CD4-positive, alpha-beta memory T cell (primary cell): ENCODE measurements around the gene TPM1. TPM values are rescaled to one million over a fixed set of nuclear protein-coding genes. Genes with fewer than 3 reads are reported as not detected.

Experiments
- CTCF ChIA-PET: fragments of 350-600 bp; sonication (Branson Sonifier 250); formaldehyde crosslinking; loops from one replicate; lab custom pipeline; 2021; ENCODE audit warnings: inconsistent platforms; ENCODE audit not compliant: partially characterized antibody; lab: Charles Lee
- POLR2A ChIA-PET: fragments of 350-600 bp; sonication (Branson Sonifier 250); formaldehyde crosslinking; loops from one replicate; lab custom pipeline; 2021; ENCODE audit not compliant: partially characterized antibody; lab: Charles Lee
- DNase-seq, 5 donors: peaks; one replicate each; pipeline versions ENCODE4 v3.0.0 to v3.0.0-alpha.2; 2020 to 2022; ENCODE audit warnings: mixed read lengths in 1 of 5
- H3K27ac ChIP-seq: one replicate; pipeline ENCODE4 v1.7.0; 2013; ENCODE audit warnings: low read depth, low read length
- H3K27me3 ChIP-seq: 2 replicates; pipeline ENCODE4 v1.7.0; 2013; ENCODE audit warnings: mild to moderate bottlenecking, low read length, moderate library complexity; ENCODE audit not compliant: insufficient read depth
- H3K36me3 ChIP-seq: 2 replicates; pipeline ENCODE4 v1.7.0; 2013; ENCODE audit warnings: mild to moderate bottlenecking, low read length, moderate library complexity; ENCODE audit not compliant: insufficient read depth
- H3K4me1 ChIP-seq: 2 replicates; pipeline ENCODE4 v1.7.0; 2013; ENCODE audit warnings: mild to moderate bottlenecking, low read length, moderate library complexity; ENCODE audit not compliant: insufficient read depth
- H3K4me3 ChIP-seq, 2 donors: one replicate each; pipeline ENCODE4 v1.7.0; 2013; ENCODE audit warnings: low read length in 2 of 2, mild to moderate bottlenecking in 1 of 2
- H3K9me3 ChIP-seq, 2 donors: one replicate each; pipeline ENCODE4 v1.7.0; 2013; ENCODE audit warnings: low read length in 2 of 2, control low read depth in 1 of 2; ENCODE audit not compliant: control insufficient read depth in 1 of 2
- H3K27ac Mint-ChIP-seq, 7 donors: one replicate each; pipeline ENCODE4 v1.8.0; 2020 to 2021; ENCODE audit warnings: mixed read lengths in 7 of 7, mild to moderate bottlenecking in 6 of 7, inconsistent platforms in 3 of 7, moderate library complexity in 3 of 7
- H3K27me3 Mint-ChIP-seq, 2 donors: one replicate each; pipeline ENCODE4 v1.8.0; 2020 to 2021; ENCODE audit warnings: mixed read lengths in 2 of 2
- H3K36me3 Mint-ChIP-seq, 2 donors: one replicate each; pipeline ENCODE4 v1.8.0; 2020 to 2021; ENCODE audit warnings: mixed read lengths in 2 of 2, inconsistent platforms in 1 of 2, mild to moderate bottlenecking in 1 of 2
- H3K4me1 Mint-ChIP-seq, 4 donors: one replicate each; pipeline ENCODE4 v1.8.0; 2020 to 2021; ENCODE audit warnings: mixed read lengths in 4 of 4, mild to moderate bottlenecking in 1 of 4
- H3K4me3 Mint-ChIP-seq, 8 donors: one replicate each; pipeline ENCODE4 v1.8.0; 2020 to 2021; ENCODE audit warnings: mixed read lengths in 8 of 8, mild to moderate bottlenecking in 7 of 8, moderate library complexity in 6 of 8, inconsistent platforms in 3 of 8
- H3K9me3 Mint-ChIP-seq, 8 donors: one replicate each; pipeline ENCODE4 v1.8.0; 2020 to 2021; ENCODE audit warnings: mixed read lengths in 8 of 8, mild to moderate bottlenecking in 5 of 8, inconsistent platforms in 3 of 8, moderate library complexity in 1 of 8
- intact Hi-C: fragments of 100-400 bp; cut with micrococcal nuclease; formaldehyde crosslinking; loops from one replicate; pipeline ENCODE4 v1.15.1; 2023
- polyA plus RNA-seq, 2 donors: library from polyadenylated mRNA; unstranded; fragments of 300-500 nt; fragmentation: Illumina TruSeq; gene quantifications; one replicate each; pipeline ENCODE4 v1.2.3, GENCODE V29; 2021
- total RNA-seq, 2 experiments: library from RNA; stranded (reverse); gene quantifications; one replicate each; pipeline ENCODE4 v1.2.3, GENCODE V29; 2021

Gene TPM1
- total and polyA plus RNA-seq, 4 experiments from 2014 or later, result 8.5 to 29.4 (median 18.4) TPM

DNA sequence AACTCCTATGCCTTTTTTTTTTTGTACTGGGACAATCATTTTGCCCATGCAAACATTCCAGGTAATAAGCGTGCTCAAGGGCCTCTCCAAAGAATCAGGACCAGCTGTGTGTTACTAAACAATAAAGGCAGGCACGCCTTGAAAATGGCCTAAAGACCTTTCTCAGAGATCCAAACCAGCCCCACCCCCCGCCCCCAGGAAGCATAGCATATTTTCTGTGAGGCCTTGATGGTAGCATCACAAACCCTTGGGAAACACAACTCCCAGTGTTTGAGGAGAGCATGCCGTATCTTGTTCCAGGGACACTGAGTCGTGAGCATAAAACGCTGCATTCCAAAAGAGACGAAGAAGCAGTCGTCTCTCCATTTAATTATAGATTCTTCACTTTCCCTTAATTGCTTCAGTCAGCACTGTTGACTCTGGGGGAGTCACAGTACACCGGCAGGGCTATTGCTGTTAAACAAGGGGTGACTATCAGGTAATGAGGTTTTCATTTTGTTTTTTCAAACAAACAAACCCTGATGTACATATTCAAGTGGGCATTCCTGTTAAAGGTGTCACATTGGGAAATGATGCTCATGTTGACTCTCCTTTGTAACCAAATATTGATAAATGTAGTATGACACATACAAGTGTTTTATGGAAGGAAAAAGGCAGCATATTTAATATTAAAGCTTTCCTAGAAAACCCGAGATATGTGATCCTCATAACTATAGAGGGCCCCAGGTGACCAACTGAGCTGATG is 4.4 kb upstream of the TPM1 start:
- Histone ChIP-seq H3K36me3 (no peaks in the 10 kb centered on the region), H3K4me3 (no peak overlapping the region), H3K9me3 (no peaks in the 10 kb centered on the region), H3K27ac (no peak overlapping the region), H3K27me3 (peaks cover 22% of the 10 kb centered on the region), H3K4me1 (peaks cover 4% of the 10 kb centered on the region)
- Mint-ChIP-seq H3K4me1 (peaks cover 2 to 10% (median 3%) of the 10 kb centered on the region in 4 donors), H3K9me3 (no peaks in the 10 kb centered on the region), H3K27ac (no peak overlapping the region), H3K36me3 (no peaks in the 10 kb centered on the region), H3K4me3 (no peak overlapping the region), H3K27me3 (peaks cover 15 to 26% of the 10 kb centered on the region in 2 donors)
- no peak for DNase-seq
- CTCF ChIA-PET, result interaction anchor here (4.1 kb wide), 1 partner anchor 10 kb away, joined by 26 read pairs; no protein-coding TSS in a partner anchor
- POLR2A ChIA-PET, result no interaction called here
- intact Hi-C loops, result no loop called here

DNA sequence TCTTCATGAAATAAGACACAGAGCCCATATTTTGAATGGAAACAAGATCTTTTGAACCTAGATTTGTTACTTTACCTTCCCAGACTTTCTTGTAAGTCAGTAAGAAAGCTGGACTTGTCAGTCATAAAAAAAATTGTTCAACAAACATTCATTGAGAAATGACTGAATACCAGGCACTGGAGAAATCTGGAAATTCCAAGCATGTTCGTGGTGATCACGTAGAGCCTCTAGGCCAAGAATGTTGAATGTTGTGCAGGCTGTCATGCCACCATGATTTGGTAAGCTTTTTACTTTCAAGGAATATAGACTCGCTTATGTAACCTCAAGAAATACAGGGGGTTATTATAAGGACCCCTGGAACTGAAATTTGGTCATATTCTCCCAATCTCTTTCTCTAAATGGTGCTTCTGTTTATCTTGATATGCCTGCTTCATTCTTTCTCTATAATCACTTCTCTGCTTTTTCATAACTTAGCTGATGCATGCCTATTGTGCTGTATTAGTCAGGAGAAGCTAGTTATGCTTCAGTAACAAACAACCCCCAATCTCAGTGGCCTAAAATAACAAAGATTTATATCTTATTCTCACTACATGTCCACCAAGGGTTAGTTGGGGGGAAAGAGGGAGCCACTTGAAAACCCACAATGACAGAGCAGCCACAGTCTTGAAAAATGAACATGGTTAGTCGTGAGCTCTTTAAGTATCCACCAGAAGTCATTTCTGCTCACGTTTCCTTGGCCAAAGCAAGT is 3.4 kb upstream of the TPM1 start:
- ChIA-PET POLR2A (no interaction called here), CTCF (interaction anchor here (4.1 kb wide), 1 partner anchor 9 kb away, joined by 26 read pairs; no protein-coding TSS in a partner anchor)
- H3K9me3 Mint-ChIP-seq, result no peaks in the 10 kb centered on the region
- H3K27me3 Mint-ChIP-seq, result peaks cover 17 to 30% of the 10 kb centered on the region in 2 donors
- intact Hi-C loops, result no loop called here
- peaks cover 30% of the 10 kb centered on the region for H3K27me3 ChIP-seq
- peaks cover 12% of the 10 kb centered on the region for H3K4me1 ChIP-seq
- H3K36me3 ChIP-seq, result no peaks in the 10 kb centered on the region
- no peak overlapping the region for H3K4me3 Mint-ChIP-seq
- no peak for DNase-seq
- H3K4me3 ChIP-seq, result no peak overlapping the region
- no peaks in the 10 kb centered on the region for H3K36me3 Mint-ChIP-seq
- no peaks in the 10 kb centered on the region for H3K9me3 ChIP-seq
- peaks cover 4 to 15% (median 7%) of the 10 kb centered on the region in 4 donors for H3K4me1 Mint-ChIP-seq
- H3K27ac Mint-ChIP-seq, result no peak overlapping the region
- no peak overlapping the region for H3K27ac ChIP-seq

GRCh38 chr15:63039811-63040210 is 2.7 kb upstream of the TPM1 start:
- Mint-ChIP-seq H3K27me3 (peaks cover 22 to 36% of the 10 kb centered on the region in 2 donors), H3K27ac (no peak overlapping the region), H3K36me3 (no peaks in the 10 kb centered on the region), H3K4me1 (peaks cover 4 to 19% (median 11%) of the 10 kb centered on the region in 4 donors), H3K4me3 (no peak overlapping the region), H3K9me3 (no peaks in the 10 kb centered on the region)
- Histone ChIP-seq H3K4me3 (no peak overlapping the region), H3K27me3 (peaks cover 37% of the 10 kb centered on the region), H3K27ac (no peak overlapping the region), H3K4me1 (peaks cover 14% of the 10 kb centered on the region), H3K9me3 (no peaks in the 10 kb centered on the region), H3K36me3 (no peaks in the 10 kb centered on the region)
- ChIA-PET POLR2A (no interaction called here), CTCF (interaction anchor here (4.1 kb wide), 1 partner anchor 8 kb away, joined by 26 read pairs; no protein-coding TSS in a partner anchor)
- intact Hi-C loops, result no loop called here
- no peak for DNase-seq

DNA sequence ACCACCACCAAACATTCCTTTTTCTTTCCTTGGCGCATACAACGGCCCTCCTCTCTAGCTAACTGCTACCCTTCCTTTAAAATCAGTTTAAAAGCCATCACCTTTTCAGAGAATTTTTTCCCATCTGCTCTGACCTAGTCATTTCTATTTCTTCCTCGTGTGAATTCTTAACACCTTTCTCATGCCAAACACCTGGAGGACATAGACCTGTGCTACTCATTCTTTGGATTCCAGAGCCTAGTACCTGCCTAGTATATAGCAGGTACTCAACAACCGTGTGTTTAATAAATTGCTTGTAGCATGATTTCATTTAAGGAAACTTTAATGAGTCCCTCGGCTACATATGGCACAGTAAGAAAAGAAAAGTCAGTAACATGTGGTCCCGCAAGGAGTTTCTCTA is 2.0 kb upstream of the TPM1 start:
- no peak overlapping the region for H3K27ac Mint-ChIP-seq
- Histone ChIP-seq H3K27me3 (peaks cover 42% of the 10 kb centered on the region), H3K36me3 (no peaks in the 10 kb centered on the region), H3K9me3 (no peaks in the 10 kb centered on the region), H3K4me1 (peaks cover 14% of the 10 kb centered on the region), H3K4me3 (no peak overlapping the region), H3K27ac (no peak overlapping the region)
- ChIA-PET POLR2A (no interaction called here), CTCF (interaction anchor here (4.1 kb wide), 1 partner anchor 8 kb away, joined by 26 read pairs; no protein-coding TSS in a partner anchor)
- H3K36me3 Mint-ChIP-seq, result no peaks in the 10 kb centered on the region
- H3K9me3 Mint-ChIP-seq, result no peaks in the 10 kb centered on the region
- DNase-seq, result no peak
- peaks cover 29 to 39% of the 10 kb centered on the region in 2 donors for H3K27me3 Mint-ChIP-seq
- peaks cover 4 to 19% (median 11%) of the 10 kb centered on the region in 4 donors for H3K4me1 Mint-ChIP-seq
- no peak overlapping the region for H3K4me3 Mint-ChIP-seq
- intact Hi-C loops, result no loop called here

GRCh38 chr15:63040954-63041353 is 1.6 kb upstream of the TPM1 start:
- no peaks in the 10 kb centered on the region for H3K9me3 ChIP-seq
- peak overlapping the region in 1 of 8 donors; percentile 13 for H3K4me3 Mint-ChIP-seq
- H3K4me3 ChIP-seq, result no peak overlapping the region
- intact Hi-C loops, result no loop called here
- peaks cover 4 to 19% (median 11%) of the 10 kb centered on the region in 4 donors for H3K4me1 Mint-ChIP-seq
- H3K27ac ChIP-seq, result no peak overlapping the region
- no peak overlapping the region for H3K27ac Mint-ChIP-seq
- H3K36me3 ChIP-seq, result no peaks in the 10 kb centered on the region
- CTCF ChIA-PET, result no interaction called here
- H3K4me1 ChIP-seq, result peaks cover 14% of the 10 kb centered on the region
- no peak for DNase-seq
- H3K36me3 Mint-ChIP-seq, result no peaks in the 10 kb centered on the region
- peaks cover 42% of the 10 kb centered on the region for H3K27me3 ChIP-seq
- H3K9me3 Mint-ChIP-seq, result no peaks in the 10 kb centered on the region
- POLR2A ChIA-PET, result no interaction called here
- peaks cover 34 to 44% of the 10 kb centered on the region in 2 donors for H3K27me3 Mint-ChIP-seq

- Mint-ChIP-seq H3K27me3 (peaks cover 36 to 47% of the 10 kb centered on the region in 2 donors), H3K9me3 (no peaks in the 10 kb centered on the region), H3K27ac (no peak overlapping the region), H3K4me1 (peaks cover 4 to 19% (median 11%) of the 10 kb centered on the region in 4 donors), H3K4me3 (peak overlapping the region in 6 of 8 donors; percentile 38 to 58 (median 56)), H3K36me3 (no peaks in the 10 kb centered on the region)
- Histone ChIP-seq H3K27ac (no peak overlapping the region), H3K4me1 (peaks cover 14% of the 10 kb centered on the region), H3K9me3 (no peaks in the 10 kb centered on the region), H3K36me3 (no peaks in the 10 kb centered on the region), H3K4me3 (no peak overlapping the region), H3K27me3 (peaks cover 42% of the 10 kb centered on the region)
- DNase-seq, result no peak
- ChIA-PET POLR2A (no interaction called here), CTCF (no interaction called here)
- intact Hi-C loops, result no loop called here
Measured at GRCh38 chr15:63041402-63041973, 1.1 kb upstream of the TPM1 start.

GRCh38 chr15:63042877-63043334 is 359 bp downstream of the TPM1 start:
- Histone ChIP-seq H3K36me3 (no peaks in the 10 kb centered on the region), H3K27ac (no peak overlapping the region), H3K27me3 (peaks cover 45% of the 10 kb centered on the region), H3K4me1 (peaks cover 18% of the 10 kb centered on the region), H3K4me3 (peak overlapping the region; percentile 17 to 22), H3K9me3 (no peaks in the 10 kb centered on the region)
- peak overlapping the region; percentile 39 to 85 (median 74) for H3K4me3 Mint-ChIP-seq
- intact Hi-C loops, result no loop called here
- DNase-seq, result no peak
- CTCF ChIA-PET, result interaction anchor here (7.3 kb wide), 1 partner anchor 50 kb away, joined by 118 read pairs; no protein-coding TSS in a partner anchor
- H3K27ac Mint-ChIP-seq, result no peak overlapping the region
- H3K36me3 Mint-ChIP-seq, result no peaks in the 10 kb centered on the region
- H3K9me3 Mint-ChIP-seq, result no peaks in the 10 kb centered on the region
- H3K4me1 Mint-ChIP-seq, result peaks cover 5 to 24% (median 14%) of the 10 kb centered on the region in 4 donors
- peaks cover 39 to 53% of the 10 kb centered on the region in 2 donors for H3K27me3 Mint-ChIP-seq
- POLR2A ChIA-PET, result no interaction called here
